ENCODE measurements around the gene RAB3IL1. TPM values are rescaled to one million over a fixed set of nuclear protein-coding genes. Genes with fewer than 3 reads are reported as not detected.
A peak's percentile ranks its signal among the peaks of the same experiment; 100 is the strongest.

Gene RAB3IL1
- total and polyA plus RNA-seq, 2 of the 13 experiments (the other 11 are each of a cell fraction or from before 2014, with no cell fraction given): 1.2 to 2.0 TPM

GRCh38 chr11:61955422-61956135 lies 38.2 kb upstream of the RAB3IL1 start (continued):
- TF ChIP-seq MLXIP (CRISPR knock-in tag; IDR thresholded peaks at IDR 0.05; ENCODE audit: borderline replicate concordance) (no peak), TIGD3 (CRISPR knock-in tag; IDR thresholded peaks at IDR 0.05; ENCODE audit: borderline replicate concordance) (no peak), ZNF17 (CRISPR knock-in tag; IDR thresholded peaks at IDR 0.05) (no peak), CEBPG (CRISPR knock-in tag; IDR thresholded peaks at IDR 0.05) (no peak)

- CTCF ChIA-PET (ENCODE audit: low intra/inter-chr PET ratio, low total read pairs): interaction anchor here (1.2 kb wide), 1 partner anchor 128 kb away, joined by 3 read pairs; no protein-coding TSS in a partner anchor
- peak; percentile 65 for ATAC-seq
- intact Hi-C loops (cut with micrococcal nuclease; ENCODE audit: unreplicated experiment): no loop called here
- Histone ChIP-seq H3K9ac (ENCODE audit: insufficient read depth, low read depth, low read length) (no peak overlapping the region), H4K20me1 (ENCODE audit: insufficient read depth, low read length) (no peaks in the 10 kb centered on the region), H3K36me3 (replicated peaks in 1 of 2; ENCODE audit: control insufficient read depth in 1 of 2, insufficient read depth in 2 of 2, low read length in 2 of 2) (no peaks in the 10 kb centered on the region), H3K4me1 (ENCODE audit: insufficient read depth, low read length) (peaks cover 20% of the 10 kb centered on the region), H3K4me3 (replicated peaks in 1 of 3; ENCODE audit: insufficient read depth in 1 of 3, low read depth in 2 of 3, low read length in 3 of 3) (peak overlapping the region; percentile 2 to 56 (median 2); a peak in 3 of 6 replicates), H3K27me3 (ENCODE audit: control insufficient read depth in 1 of 2, insufficient read depth in 2 of 2, low read length in 2 of 2) (no peaks in the 10 kb centered on the region), H2AFZ (ENCODE audit: low read length) (no peak overlapping the region), H3K4me2 (ENCODE audit: low read depth, low read length) (peak overlapping the region; percentile 62), H3K27ac (ENCODE audit: extremely low read length, insufficient read depth, low read length) (no peak overlapping the region), H3K79me2 (ENCODE audit: insufficient read depth, low read length) (no peaks in the 10 kb centered on the region), H3K9me3 (ENCODE audit: low read length) (no peaks in the 10 kb centered on the region)
- no TSS peak for BruUV-seq (replicated peaks)
- in situ Hi-C loops (cut with HindIII; ENCODE audit: extremely low pct_ligation_motif_present, low pct_unique_long_range_greater_than_20kb): no loop called here
- under 1% methylated on average over 19 of the region's 21 CpGs for WGBS (ENCODE audit: low lambda C conversion rate)
- peak; percentile 59 for DNase-seq (ENCODE audit: low spot score)
- no peak for FAIRE-seq
- POLR2A ChIA-PET: interaction anchor here (0.7 to 10.3 kb wide), 12 partner anchors 9 to 167 kb away, joined by 3 to 138 read pairs (median 4); partner anchors contain the start of gene FTH1
- TF ChIP-seq PAX8 (CRISPR knock-in tag; IDR thresholded peaks at IDR 0.05; ENCODE audit: borderline replicate concordance) (no peak), ZNF597 (CRISPR knock-in tag; IDR thresholded peaks at IDR 0.05) (no peak), MYC (CRISPR knock-in tag; IDR thresholded peaks at IDR 0.05; ENCODE audit: borderline replicate concordance) (no peak), SMC3 (IDR thresholded peaks at IDR 0.05; ENCODE audit: low read length) (0 out of 2 replicates have a peak, but pooled peaks have one; percentile 8), ZNF891 (CRISPR knock-in tag; IDR thresholded peaks at IDR 0.05) (no peak), AFF4 (CRISPR knock-in tag; IDR thresholded peaks at IDR 0.05) (no peak), ZFP62 (CRISPR knock-in tag; IDR thresholded peaks at IDR 0.05) (no peak), GPN1 (CRISPR knock-in tag; IDR thresholded peaks at IDR 0.05; ENCODE audit: borderline replicate concordance) (no peak)
Measured at GRCh38 chr11:61954851-61955421, 37.6 kb upstream of the RAB3IL1 start.
